Kidney epithelial cell (primary cell): ENCODE measurements around the gene TSPAN14. TPM values are rescaled to one million over a fixed set of nuclear protein-coding genes. Genes with fewer than 3 reads are reported as not detected.
"Not testable (repeated sequence)": the region's sequence is repeated elsewhere in the genome, so short reads cannot be mapped to it uniquely, and the experiment has no call there.

Experiments
- DNase-seq: peaks from one replicate; pipeline ENCODE4 v3.0.0-alpha.2; 2010; ENCODE audit warnings: low read depth
- H3K27me3 ChIP-seq: 2 replicates; pipeline ENCODE4 v1.6.0; 2011; ENCODE audit warnings: low read length; ENCODE audit not compliant: control insufficient read depth, insufficient read depth
- H3K36me3 ChIP-seq: 2 replicates; pipeline ENCODE4 v1.5.1; 2011; ENCODE audit warnings: low read length; ENCODE audit not compliant: control insufficient read depth, insufficient read depth
- H3K4me3 ChIP-seq: 2 replicates; pipeline ENCODE4 v1.5.1; 2011; ENCODE audit warnings: low read depth, mild to moderate bottlenecking, control low read depth, low read length
- CTCF ChIP-seq: IDR thresholded peaks from 2 replicates; pipeline ENCODE4 v1.5.1; 2011; ENCODE audit warnings: mild to moderate bottlenecking, moderate library complexity, low read length, control low read depth, inconsistent platforms; ENCODE audit not compliant: insufficient read depth, poor library complexity, severe bottlenecking
- total RNA-seq: library from RNA; depleted of rRNA; stranded (reverse); fragments of >200 nt; gene quantifications from 2 replicates; pipeline ENCODE4 v1.2.3, GENCODE V29; 2015

Gene TSPAN14
- total RNA-seq, 1 donor from 2014 or later, result 111 TPM

DNA sequence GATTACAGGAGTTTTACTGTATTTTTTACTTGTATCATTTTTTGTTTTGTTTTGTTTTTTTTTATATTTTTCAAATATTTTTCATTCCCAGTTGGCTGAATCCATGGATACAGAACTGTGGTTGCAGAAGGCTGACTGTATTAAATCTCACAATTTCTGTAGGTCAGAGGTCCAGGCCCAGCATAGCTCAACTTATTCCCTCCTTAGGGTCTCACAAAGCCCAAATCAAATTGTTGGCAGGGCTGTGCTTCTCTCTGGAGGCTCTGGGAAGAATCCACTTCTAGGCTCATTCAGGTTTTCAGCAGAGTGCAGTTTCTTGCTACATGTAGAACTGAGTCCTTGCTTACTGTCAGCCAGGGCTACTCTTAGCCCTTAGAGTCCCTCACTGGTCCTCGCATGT, 22.6 kb downstream of the TSPAN14 start:
- Histone ChIP-seq H3K27me3 (no peaks in the 10 kb centered on the region), H3K4me3 (no peak overlapping the region), H3K36me3 (no peaks in the 10 kb centered on the region)
- no peak for DNase-seq
- no peak for TF ChIP-seq CTCF

DNA sequence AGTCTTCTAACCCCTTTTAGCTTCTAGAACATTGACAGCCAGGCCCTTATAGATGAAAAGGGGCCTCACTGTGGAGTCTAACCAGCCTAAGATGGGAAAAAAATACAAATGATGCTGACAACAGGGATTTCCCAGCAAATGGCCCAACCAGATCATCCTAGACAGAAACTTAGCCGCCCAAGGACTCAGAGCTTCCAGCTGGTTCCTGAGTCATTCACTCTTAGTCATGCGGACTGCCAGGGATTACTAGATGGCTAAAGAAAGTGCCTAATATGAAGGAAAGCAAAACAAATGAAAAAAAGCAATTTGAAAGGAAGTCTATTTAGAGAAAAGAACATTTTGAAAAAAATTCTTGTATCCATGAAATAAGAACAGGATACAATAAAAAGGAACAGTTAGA, 23.7 kb downstream of the TSPAN14 start:
- H3K27me3 ChIP-seq, result no peaks in the 10 kb centered on the region

GRCh38 chr10:80480373-80480772, 26.3 kb downstream of the TSPAN14 start:
- not testable (repeated sequence) for H3K4me3 ChIP-seq, DNase-seq, H3K36me3 ChIP-seq, H3K27me3 ChIP-seq

More for the DNA sequence above, 23.7 kb downstream of the TSPAN14 start:
- no peaks in the 10 kb centered on the region for H3K36me3 ChIP-seq
- H3K4me3 ChIP-seq, result no peak overlapping the region
- peak; percentile 89 for DNase-seq
- TF ChIP-seq CTCF, result no peak

GRCh38 chr10:80480852-80481251, 26.7 kb downstream of the TSPAN14 start:
- H3K4me3 ChIP-seq, result no peak overlapping the region
- H3K27me3 ChIP-seq, result no peaks in the 10 kb centered on the region
- DNase-seq, result no peak
- H3K36me3 ChIP-seq, result no peaks in the 10 kb centered on the region
- TF ChIP-seq CTCF, result no peak

DNA sequence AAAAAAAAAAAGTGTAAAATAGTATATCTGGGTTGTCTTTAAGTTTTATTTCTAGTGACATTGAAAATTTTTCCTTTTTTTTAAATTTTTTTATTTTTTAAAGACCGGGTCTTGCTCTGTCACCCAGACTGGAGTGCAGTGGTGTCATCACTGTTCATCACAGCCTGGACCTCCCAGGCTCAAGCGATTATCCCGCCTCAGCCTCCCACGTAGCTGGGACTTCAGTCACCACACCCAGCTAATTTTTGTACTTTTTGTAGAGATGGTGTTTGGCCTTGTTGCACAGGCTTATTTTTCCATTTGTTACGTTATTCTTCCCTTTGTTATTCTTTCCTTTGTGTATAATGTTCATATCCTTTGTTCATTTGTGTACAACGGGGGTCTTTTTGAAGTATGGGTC, 30.1 kb downstream of the TSPAN14 start:
- H3K27me3 ChIP-seq, result no peaks in the 10 kb centered on the region
- peaks cover under 1% of the 10 kb centered on the region for H3K36me3 ChIP-seq
- no peak for DNase-seq
- H3K4me3 ChIP-seq, result no peak overlapping the region
- no peak for TF ChIP-seq CTCF

- H3K36me3 ChIP-seq, result peaks cover 1% of the 10 kb centered on the region
- no peak for DNase-seq
- TF ChIP-seq CTCF, result no peak
- no peak overlapping the region for H3K4me3 ChIP-seq
- H3K27me3 ChIP-seq, result no peaks in the 10 kb centered on the region
These were observed 30.6 kb downstream of the TSPAN14 start for GRCh38 chr10:80484676-80485075.
